Measurements from ENCODE around the gene PRUNE2.
"Not testable (repeated sequence)": the region's sequence is repeated elsewhere in the genome, so short reads cannot be mapped to it uniquely, and the experiment has no call there.

Gene PRUNE2

DNA sequence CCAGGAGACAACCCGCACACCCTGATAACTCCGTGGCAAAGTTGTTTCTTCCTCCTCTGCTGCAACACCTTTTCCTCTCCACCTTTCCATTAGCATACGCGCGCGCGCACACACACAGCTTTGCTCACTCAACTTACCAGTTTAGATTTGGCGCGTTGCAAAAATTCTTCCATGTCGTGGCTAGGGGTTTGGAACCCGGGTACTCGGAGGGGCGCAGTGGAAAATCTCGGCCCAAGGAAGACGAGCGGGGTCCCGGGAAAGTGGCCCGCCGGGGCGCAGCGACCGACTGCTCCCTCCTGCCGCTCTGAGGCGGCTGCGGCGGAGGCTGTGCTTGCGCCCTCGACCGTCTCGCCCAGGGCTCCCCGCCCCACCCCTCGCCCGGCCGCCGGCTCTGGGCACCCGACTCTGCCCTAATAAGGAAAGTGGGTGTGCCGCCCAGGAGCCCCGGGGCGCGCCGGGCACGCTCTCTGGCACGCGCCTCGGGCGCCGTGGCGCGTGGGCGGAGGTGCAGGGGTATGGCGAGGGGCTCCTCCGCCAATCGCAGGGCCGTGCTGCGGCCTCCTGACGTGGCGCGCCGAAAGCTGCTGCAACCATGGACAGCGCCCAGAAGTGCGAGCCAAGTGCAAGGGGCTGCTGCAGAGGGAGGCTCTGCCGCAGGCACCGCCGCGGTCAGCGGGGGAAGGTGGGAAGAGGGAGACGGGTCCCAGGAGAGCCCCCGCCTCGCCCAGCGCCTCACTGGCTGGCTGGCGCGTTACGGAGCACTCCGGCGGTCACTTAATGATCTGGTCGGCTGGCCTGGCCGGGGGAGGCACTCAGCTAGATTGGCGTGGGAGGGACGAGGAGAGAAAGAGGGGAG lies at the start of gene PRUNE2:
PRUNE2 (minus strand) TSS at position 324 of the 856 bp plus-strand sequence; CDS start at position 173, 151 bp downstream.
- peak; percentile 74 for DNase-seq (ENCODE audit: low read depth)

DNA sequence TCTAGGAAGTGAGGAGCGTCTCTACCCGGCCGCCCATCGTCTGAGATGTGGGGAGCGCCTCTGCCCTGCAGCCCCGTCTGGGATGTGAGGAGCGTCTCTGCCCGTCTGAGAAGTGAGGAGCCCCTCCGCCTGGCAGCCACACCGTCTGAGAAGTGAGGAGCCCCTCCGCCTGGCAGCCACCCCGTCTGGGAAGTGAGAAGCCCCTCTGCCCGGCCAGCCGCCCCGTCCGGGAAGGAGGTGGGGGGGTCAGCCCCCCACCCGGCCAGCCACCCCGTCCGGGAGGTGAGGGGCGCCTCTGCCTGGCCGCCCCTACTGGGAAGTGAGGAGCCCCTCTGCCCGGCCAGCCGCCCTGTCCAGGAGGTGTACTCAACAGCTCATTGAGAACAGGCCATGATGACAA lies 49.5 kb upstream of the PRUNE2 start:
- DNase-seq (ENCODE audit: low read depth), result not testable (repeated sequence)

- DNase-seq (ENCODE audit: low read depth), result no peak
Observed at GRCh38 chr9:76949865-76950264, 44.0 kb upstream of the PRUNE2 start.

DNA sequence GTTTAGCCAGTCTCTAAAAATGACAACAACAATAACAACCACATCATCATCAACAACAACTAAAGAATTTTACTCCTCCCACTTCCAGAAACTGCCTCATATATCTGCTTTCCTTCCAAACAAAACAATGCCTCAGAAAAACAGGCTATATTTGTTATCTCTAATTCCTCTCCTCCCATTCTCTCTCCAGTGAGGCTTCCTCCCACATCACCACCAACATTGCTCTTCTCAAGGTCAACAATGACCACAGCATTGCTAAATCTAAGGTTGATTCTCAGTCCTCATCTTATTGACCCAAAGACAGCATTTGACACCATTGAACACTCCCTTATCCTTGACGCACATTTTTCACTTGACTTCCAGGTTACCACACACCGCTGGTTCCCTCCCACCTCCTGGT lies 38.1 kb upstream of the PRUNE2 start:
- DNase-seq (ENCODE audit: low read depth), result no peak

- DNase-seq (ENCODE audit: low read depth), result no peak
Observed at GRCh38 chr9:76943054-76943453, 37.1 kb upstream of the PRUNE2 start.

- no peak for DNase-seq (ENCODE audit: low read depth)
Observed at GRCh38 chr9:76932757-76933156, 26.8 kb upstream of the PRUNE2 start.

DNA sequence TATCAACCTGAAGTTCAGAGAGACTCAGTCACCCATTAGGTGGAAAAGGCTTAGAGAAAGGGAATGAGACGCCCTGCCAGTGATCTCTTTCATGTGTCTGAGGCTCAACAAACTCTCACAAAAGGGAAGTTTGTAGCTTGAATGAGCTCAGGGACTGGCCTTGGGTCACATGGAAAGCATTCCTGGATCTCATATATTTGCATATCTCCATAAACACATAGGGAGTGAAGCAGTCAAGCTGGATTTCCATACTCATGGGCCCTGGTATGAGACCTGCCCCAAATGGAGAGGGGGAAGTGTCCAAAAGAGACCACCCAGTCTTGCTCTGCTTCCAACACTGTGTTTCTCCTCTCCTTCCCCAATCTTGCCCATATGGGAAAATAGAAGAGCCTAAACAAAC lies 26.4 kb upstream of the PRUNE2 start:
- DNase-seq (ENCODE audit: low read depth), result no peak

DNA sequence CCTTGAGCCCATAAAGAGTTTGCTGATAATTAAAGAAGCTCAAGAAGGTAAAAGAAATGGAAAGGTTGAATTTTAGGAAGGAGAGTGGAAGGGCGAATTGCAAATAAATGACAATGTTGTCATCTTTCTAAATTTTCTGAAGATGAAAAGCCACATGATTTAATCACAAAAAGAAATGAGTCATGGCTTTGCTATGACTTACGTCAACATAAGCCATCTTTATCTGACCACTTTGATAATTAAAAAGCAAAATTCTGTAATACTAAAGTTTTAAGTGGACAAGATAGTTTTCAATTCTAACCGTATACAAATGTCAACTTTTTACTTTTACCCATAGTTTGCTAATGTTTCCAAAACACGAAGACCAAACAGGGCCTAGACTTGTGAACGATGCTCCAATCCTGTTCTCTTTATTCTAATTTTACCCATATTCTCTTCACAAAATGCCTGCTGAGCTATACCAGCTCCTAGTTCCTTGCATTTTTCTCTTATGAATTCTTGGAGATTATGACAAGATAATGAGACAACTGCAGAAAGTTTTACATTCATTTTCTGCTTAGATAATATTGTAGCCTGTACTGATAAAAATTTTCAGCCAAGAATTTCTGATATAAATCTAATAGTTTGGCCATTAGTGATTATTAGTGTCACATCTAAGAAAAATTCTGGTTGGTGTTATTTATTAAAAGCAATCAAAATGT lies 21.8 kb upstream of the PRUNE2 start:
- DNase-seq (ENCODE audit: low read depth), result peak; percentile 61

DNA sequence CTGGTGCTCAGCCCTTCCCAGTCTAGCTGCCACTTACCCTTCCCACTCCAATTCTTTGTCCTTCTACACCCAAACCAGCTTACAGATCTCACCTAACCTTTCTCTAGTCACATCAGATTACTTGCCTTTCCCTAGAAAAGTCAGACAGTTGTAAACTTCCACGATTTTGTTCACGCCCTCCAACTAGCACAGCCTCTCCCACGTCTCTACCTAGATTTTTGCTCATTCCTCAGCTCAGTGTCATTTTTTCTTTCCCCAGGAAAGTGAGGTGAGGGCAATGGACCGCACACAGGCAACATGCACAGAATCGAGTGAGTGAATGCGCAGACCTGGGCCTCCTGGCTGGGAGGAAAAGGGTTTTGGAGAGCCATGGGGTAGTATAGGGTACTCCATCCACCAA lies 20.9 kb upstream of the PRUNE2 start:
- DNase-seq (ENCODE audit: low read depth), result peak; percentile 1

DNA sequence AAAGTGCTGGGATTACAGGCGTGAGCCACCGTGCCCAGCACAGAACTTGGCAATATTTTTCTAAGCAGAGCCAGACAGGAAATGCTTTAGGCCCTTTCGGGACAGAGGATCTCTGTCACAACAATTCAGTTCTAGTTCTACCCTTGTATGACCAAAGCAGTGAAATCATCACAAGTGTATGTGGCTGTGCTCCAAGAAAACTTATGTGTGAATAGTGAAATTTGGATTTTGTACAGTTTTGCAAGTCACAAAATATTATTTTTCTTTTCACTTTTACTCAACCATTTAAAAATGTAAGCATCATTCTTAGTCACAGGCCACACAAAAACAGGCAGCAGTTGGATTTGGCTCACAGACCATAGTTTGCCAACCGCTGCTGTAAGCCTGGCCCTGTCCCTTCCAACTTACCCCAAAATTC lies 20.4 kb upstream of the PRUNE2 start:
- peak; percentile 87 for DNase-seq (ENCODE audit: low read depth)

GRCh38 chr9:76921165-76921564 lies 15.3 kb upstream of the PRUNE2 start:
- no peak for DNase-seq (ENCODE audit: low read depth)

- no peak for DNase-seq (ENCODE audit: low read depth)
Observed at GRCh38 chr9:76917299-76917698, 11.4 kb upstream of the PRUNE2 start.

DNA sequence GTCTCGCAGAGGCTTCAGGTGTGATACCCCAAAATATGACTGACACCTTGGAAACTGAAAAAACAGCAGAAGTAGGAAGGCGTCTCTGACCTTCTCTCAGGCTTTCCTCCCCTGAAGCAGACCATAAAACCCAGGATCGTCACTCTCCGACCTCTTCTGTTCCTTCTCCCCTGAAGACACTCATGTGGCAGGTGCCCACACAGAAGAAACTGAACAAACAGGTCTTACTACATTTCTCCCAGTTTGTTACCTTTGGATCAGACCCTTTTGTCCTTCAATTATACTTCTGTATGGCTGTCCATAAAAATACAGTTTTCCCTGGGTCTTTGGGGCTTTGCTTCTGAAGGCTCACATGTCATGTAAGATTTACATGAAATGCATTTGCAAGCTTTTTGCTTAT lies 10.3 kb upstream of the PRUNE2 start:
- no peak for DNase-seq (ENCODE audit: low read depth)

DNA sequence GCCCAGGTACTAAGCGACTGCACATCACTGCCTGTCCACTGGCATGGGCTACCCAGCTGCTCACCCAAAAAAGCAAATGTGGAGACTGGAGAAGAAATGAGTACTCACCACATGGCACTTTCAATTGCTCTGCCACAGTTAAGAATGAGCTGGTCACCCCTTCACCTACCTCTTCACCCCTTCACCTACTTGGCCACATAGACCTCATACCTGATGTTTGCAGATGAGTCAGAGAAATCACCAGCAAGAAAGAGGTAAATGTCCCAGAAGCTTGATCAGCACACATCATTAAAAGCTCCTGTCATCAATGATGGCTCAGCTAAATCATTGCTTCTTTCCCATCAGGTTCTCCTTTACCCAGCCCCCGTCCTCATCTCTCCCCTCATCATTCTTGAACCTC lies 7.6 kb upstream of the PRUNE2 start:
- no peak for DNase-seq (ENCODE audit: low read depth)

DNA sequence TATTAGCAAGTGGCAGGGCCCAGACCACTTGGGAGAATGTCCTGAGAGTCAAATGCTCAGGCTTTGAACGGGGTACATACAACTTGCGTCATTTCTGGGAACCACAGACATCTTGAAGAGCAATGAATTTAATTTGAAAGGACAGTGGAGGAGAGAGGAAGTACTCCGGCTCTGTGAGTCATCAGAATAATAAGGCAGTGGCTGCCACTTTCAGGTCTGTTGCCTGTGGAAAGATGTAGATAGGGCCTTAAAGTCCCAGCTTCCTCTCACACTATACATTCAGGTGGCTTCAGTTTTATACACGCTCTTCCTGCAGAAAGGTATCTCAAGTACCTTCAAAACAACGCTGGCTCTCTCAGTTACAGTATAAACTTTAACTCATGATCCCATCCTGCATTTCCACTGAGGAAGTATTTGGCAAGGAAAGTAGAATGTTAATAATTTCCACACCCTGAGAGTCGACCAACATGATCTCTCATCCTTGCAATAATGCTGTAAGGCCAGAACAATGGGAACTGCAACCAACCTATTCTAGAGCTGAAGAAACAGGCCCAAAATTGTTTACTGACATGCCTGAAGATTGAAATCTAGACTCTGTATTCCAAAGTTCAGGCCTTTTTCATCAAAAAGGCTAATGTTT lies 6.8 kb upstream of the PRUNE2 start:
- peak; percentile 54 for DNase-seq (ENCODE audit: low read depth)

DNA sequence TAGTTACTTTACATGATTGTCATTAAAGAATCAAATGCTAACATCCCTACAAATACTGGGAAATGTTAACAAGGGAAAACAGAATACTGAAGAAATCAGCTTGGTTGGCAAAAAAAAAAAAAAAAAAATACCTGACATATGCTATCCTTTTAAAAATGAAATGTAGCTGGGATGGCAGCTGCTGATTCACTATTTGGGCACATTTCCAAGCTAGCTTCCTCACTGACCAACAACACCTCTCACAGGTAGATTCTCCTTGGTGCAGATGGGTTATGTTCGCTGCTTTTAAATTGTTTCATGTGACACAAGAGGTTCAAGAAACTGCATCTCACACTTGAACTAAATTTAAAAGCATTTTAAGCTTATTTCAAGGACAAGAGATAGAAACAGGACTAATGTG lies 6.1 kb upstream of the PRUNE2 start:
- DNase-seq (ENCODE audit: low read depth), result no peak

DNA sequence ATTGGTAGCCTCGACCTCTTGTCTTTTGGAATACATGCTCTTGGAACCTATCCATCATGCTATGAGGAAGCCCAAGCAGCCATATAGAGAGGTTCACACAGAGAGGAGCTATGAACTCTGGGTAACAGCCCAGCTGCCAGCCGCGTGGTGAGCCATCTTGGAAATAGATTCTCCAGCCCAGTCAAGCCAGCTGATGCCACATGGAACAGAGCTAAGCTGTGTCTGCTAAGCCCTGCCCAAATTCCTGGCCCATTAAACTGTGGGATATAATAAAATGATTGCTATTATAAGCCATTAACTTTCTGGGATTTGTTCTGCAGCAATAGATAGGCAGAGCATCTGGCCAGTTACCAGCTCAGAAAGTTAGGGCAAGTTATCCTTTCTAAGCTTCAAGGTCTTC lies 4.9 kb upstream of the PRUNE2 start:
- no peak for DNase-seq (ENCODE audit: low read depth)

DNA sequence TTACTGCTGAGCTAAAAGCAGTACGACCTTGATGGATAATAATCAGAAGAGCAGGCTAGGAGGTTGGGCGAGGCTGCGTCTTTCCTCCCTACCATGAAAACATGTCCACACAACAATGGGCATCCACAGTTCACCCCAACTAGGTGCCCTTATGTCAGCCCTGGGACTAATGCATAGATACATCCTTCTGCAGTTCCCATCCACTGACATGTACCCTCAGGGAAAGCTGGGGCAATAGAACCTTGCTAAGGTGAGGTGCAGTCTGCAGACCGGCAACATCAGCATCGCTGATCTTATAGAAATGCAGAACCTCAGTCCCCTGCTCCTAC lies 697 bp upstream of the PRUNE2 start:
- DNase-seq (ENCODE audit: low read depth), result no peak

GRCh38 chr9:76904661-76905457 lies 1.1 kb downstream of the PRUNE2 start:
- DNase-seq (ENCODE audit: low read depth), result no peak

- no peak for DNase-seq (ENCODE audit: low read depth)
Observed at GRCh38 chr9:76902395-76902794, 3.5 kb downstream of the PRUNE2 start.

DNA sequence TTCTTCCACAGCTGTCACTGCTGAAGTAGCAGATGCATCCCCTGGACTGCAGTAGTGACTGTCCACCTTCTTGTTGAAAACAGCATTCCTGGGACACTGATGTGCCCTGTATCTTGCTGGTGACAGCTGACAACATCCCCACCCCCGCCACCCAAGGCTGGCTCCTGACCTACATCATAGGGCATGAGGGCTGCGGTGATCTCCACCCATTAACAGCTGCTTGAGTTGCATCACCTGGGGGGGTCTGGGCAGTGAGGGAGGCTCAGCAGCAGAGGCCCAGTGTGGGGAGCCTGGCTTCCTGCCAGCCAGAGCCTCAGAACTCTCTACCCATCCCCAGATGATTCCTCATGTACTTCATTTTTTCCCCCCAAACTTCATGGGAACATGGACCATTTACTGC lies 4.1 kb downstream of the PRUNE2 start:
- no peak for DNase-seq (ENCODE audit: low read depth)

GRCh38 chr9:76900884-76901440 lies 5.0 kb downstream of the PRUNE2 start:
- no peak for DNase-seq (ENCODE audit: low read depth)

Measured in ELR (cell line).